Upper lobe of right lung (tissue), 1 donor: ENCODE data around the gene SOX13. TPM values are rescaled to one million over a fixed set of nuclear protein-coding genes. Genes with fewer than 3 reads are reported as not detected.

Source experiments
- ATAC-seq: fragments of 200-7000 bp; cut with Tn5 transposase; one replicate; pipeline ENCODE4 v1.9.1; 2020; ENCODE audit warnings: mild to moderate bottlenecking, moderate library complexity
- DNase-seq: peaks from one replicate; pipeline ENCODE4 v3.0.0-alpha.2; 2020
- H3K27ac ChIP-seq: fragments of 200-600 bp; one replicate; pipeline ENCODE4 v1.8.0; 2022
- H3K27me3 ChIP-seq: fragments of 200-600 bp; one replicate; pipeline ENCODE4 v1.8.0; 2022; ENCODE audit warnings: mild to moderate bottlenecking
- H3K36me3 ChIP-seq: fragments of 200-600 bp; one replicate; pipeline ENCODE4 v1.8.0; 2022
- H3K4me1 ChIP-seq: fragments of 200-600 bp; one replicate; pipeline ENCODE4 v1.8.0; 2022
- H3K4me3 ChIP-seq: fragments of 200-600 bp; one replicate; pipeline ENCODE4 v1.8.0; 2022; ENCODE audit warnings: mild to moderate bottlenecking
- H3K9me3 ChIP-seq: fragments of 200-600 bp; one replicate; pipeline ENCODE4 v1.8.0; 2022
- intact Hi-C: fragments of 100-400 bp; cut with DNase I; formaldehyde crosslinking; loops from one replicate; pipeline ENCODE4 v1.11.0; 2022
- total RNA-seq: library from RNA; stranded (reverse); fragmentation: NEBNext Ultra II Directional; extraction: Animal tissue kit (Norgen Biotek cat#: 25700); gene quantifications from one replicate; pipeline ENCODE4 v1.2.1, GENCODE V29; 2021
- TF ChIP-seq, protein P1 (sequence below): fragments of 200-600 bp; IDR thresholded peaks from one replicate; pipeline ENCODE4 v1.8.0; 2022; ENCODE audit warnings: antibody characterized with exemption
- donor health status: DM: no; HTN: yes; CAD: no; lungs with severe emphysema.

SOX13 gene
- total RNA-seq, 1 donor from 2014 or later, result 76.3 TPM

GRCh38 chr1:204106825-204107224, 33.9 kb downstream of the SOX13 start:
- Histone ChIP-seq H3K4me1 (peaks cover 54% of the 10 kb centered on the region), H3K27me3 (no peaks in the 10 kb centered on the region), H3K4me3 (no peak overlapping the region), H3K27ac (no peak overlapping the region), H3K9me3 (no peaks in the 10 kb centered on the region), H3K36me3 (no peaks in the 10 kb centered on the region)
- TF ChIP-seq, protein P1, sequence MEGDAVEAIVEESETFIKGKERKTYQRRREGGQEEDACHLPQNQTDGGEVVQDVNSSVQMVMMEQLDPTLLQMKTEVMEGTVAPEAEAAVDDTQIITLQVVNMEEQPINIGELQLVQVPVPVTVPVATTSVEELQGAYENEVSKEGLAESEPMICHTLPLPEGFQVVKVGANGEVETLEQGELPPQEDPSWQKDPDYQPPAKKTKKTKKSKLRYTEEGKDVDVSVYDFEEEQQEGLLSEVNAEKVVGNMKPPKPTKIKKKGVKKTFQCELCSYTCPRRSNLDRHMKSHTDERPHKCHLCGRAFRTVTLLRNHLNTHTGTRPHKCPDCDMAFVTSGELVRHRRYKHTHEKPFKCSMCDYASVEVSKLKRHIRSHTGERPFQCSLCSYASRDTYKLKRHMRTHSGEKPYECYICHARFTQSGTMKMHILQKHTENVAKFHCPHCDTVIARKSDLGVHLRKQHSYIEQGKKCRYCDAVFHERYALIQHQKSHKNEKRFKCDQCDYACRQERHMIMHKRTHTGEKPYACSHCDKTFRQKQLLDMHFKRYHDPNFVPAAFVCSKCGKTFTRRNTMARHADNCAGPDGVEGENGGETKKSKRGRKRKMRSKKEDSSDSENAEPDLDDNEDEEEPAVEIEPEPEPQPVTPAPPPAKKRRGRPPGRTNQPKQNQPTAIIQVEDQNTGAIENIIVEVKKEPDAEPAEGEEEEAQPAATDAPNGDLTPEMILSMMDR, result no peak
- intact Hi-C loops, result no loop called here
- no peak for DNase-seq
- ATAC-seq, result no peak

- no peak for DNase-seq
- no peak for ATAC-seq
- Histone ChIP-seq H3K36me3 (no peaks in the 10 kb centered on the region), H3K27ac (peak overlapping the region; percentile 15), H3K9me3 (no peaks in the 10 kb centered on the region), H3K27me3 (no peaks in the 10 kb centered on the region), H3K4me3 (no peak overlapping the region), H3K4me1 (peaks cover 47% of the 10 kb centered on the region)
- intact Hi-C loops, result no loop called here
- TF ChIP-seq, protein P1, result no peak
These were observed 35.0 kb downstream of the SOX13 start for GRCh38 chr1:204107892-204108291.

- no peaks in the 10 kb centered on the region for H3K27me3 ChIP-seq
- ATAC-seq (no peak), DNase-seq (no peak)
- H3K4me1 ChIP-seq, result peaks cover 41% of the 10 kb centered on the region
- peak overlapping the region; percentile 42 for H3K27ac ChIP-seq
- H3K9me3 ChIP-seq, result no peaks in the 10 kb centered on the region
- intact Hi-C loops, result no loop called here
- no peak overlapping the region for H3K4me3 ChIP-seq
- TF ChIP-seq, protein P1, result no peak
- H3K36me3 ChIP-seq, result no peaks in the 10 kb centered on the region
These were observed 35.6 kb downstream of the SOX13 start for GRCh38 chr1:204108312-204109141.

GRCh38 chr1:204110894-204111633, 38.1 kb downstream of the SOX13 start:
- H3K36me3 ChIP-seq, result peaks cover 7% of the 10 kb centered on the region
- no peaks in the 10 kb centered on the region for H3K27me3 ChIP-seq
- intact Hi-C loops, result no loop called here
- no peak overlapping the region for H3K4me3 ChIP-seq
- DNase-seq (no peak), ATAC-seq (no peak)
- TF ChIP-seq, protein P1, result no peak
- peaks cover 32% of the 10 kb centered on the region for H3K4me1 ChIP-seq
- H3K9me3 ChIP-seq, result no peaks in the 10 kb centered on the region
- no peak overlapping the region for H3K27ac ChIP-seq

DNA sequence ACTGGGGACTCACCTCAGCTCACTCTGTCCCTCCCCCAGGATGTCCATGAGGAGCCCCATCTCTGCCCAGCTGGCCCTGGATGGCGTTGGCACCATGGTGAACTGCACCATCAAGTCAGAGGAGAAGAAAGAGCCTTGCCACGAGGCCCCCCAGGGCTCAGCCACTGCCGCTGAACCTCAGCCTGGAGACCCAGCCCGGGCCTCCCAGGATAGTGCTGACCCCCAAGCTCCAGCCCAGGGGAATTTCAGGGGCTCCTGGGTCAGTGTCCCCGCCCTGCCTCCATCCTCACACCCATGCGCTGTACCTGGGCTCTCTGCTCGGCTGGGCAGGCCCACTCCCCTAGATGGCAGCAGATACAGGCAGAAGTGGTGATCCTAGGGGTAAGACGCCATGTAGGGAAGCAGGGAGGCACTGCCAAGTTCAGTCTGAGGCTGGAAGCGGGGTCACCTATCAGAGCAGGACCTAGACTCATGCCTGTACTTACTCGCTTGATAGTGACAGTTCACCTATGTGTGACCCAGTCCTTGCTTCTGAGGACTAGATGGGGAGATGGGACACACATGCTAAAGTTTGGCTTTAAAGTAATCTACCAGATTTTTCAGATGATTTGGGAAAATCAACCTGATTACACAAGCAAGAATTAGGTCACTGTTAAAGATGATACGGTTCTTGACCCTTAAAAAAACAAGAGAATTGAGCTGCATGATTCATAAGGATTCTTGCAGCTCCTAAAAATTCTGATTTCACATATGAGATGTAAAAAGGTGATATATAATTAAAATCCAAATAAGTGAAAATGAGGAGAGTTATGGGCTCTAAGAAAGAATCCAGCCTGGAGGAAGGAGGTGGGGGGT, 40.2 kb downstream of the SOX13 start:
- no peak for DNase-seq
- Histone ChIP-seq H3K9me3 (no peaks in the 10 kb centered on the region), H3K4me1 (peaks cover 32% of the 10 kb centered on the region), H3K27me3 (no peaks in the 10 kb centered on the region), H3K27ac (no peak overlapping the region), H3K4me3 (no peak overlapping the region), H3K36me3 (peaks cover 18% of the 10 kb centered on the region)
- TF ChIP-seq, protein P1, result no peak
- ATAC-seq, result no peak
- intact Hi-C loops, result no loop called here
